Dermis microvascular lymphatic vessel endothelial cell (primary cell): Measurements from ENCODE around the gene RAB11FIP3. TPM values are rescaled to one million over a fixed set of nuclear protein-coding genes. Genes with fewer than 3 reads are reported as not detected.
"Not testable (repeated sequence)": the region's sequence is repeated elsewhere in the genome, so short reads cannot be mapped to it uniquely, and the experiment has no call there.

Experiments used
- DNase-seq, 2 donors: peaks; one replicate each; pipeline versions ENCODE4 v3.0.0 to v3.0.0-alpha.2; 2010; ENCODE audit warnings: low read depth in 2 of 2
- total RNA-seq: library from RNA; depleted of rRNA; stranded (reverse); fragments of >200 nt; gene quantifications from 2 replicates; pipeline ENCODE4 v1.2.1, GENCODE V29; 2014

RAB11FIP3 gene
- 19.0 and 48.9 TPM in 2 replicates for total RNA-seq

- peak; percentile 31 to 90 for DNase-seq
Observed at GRCh38 chr16:425082-425718, at the start of gene RAB11FIP3. Gene RAB11FIP3 (plus strand): TSS chr16:425649. CDS start chr16:426007, 358 bp downstream.

- DNase-seq, result no peak
Observed at GRCh38 chr16:375927-376816, 49.3 kb upstream of the RAB11FIP3 start.

- no peak for DNase-seq
Observed at GRCh38 chr16:376817-377418, 48.5 kb upstream of the RAB11FIP3 start.

- no peak for DNase-seq
Observed at GRCh38 chr16:377419-377951, 48.0 kb upstream of the RAB11FIP3 start.

- not testable (repeated sequence) for DNase-seq
Observed at GRCh38 chr16:378113-378820, 47.2 kb upstream of the RAB11FIP3 start.

GRCh38 chr16:378821-379182 is 46.6 kb upstream of the RAB11FIP3 start:
- no peak for DNase-seq

GRCh38 chr16:379183-379960 is 46.1 kb upstream of the RAB11FIP3 start:
- DNase-seq, result no peak

GRCh38 chr16:379961-380761 is 45.3 kb upstream of the RAB11FIP3 start:
- DNase-seq, result no peak

GRCh38 chr16:380762-381011 is 44.8 kb upstream of the RAB11FIP3 start:
- no peak for DNase-seq

- DNase-seq, result peak in 1 of 2 donors; percentile 33
Observed at GRCh38 chr16:381012-381788, 44.2 kb upstream of the RAB11FIP3 start.

- DNase-seq, result peak in 1 of 2 donors; percentile 56
Observed at GRCh38 chr16:381789-382717, 43.4 kb upstream of the RAB11FIP3 start, which contains the start of gene PGAP6. Gene PGAP6 (minus strand): TSS chr16:381978. CDS start chr16:381821, 157 bp downstream.

- peak; percentile 34 to 70 for DNase-seq
Observed at GRCh38 chr16:383326-384051, 42.0 kb upstream of the RAB11FIP3 start.

- DNase-seq, result no peak
Observed at GRCh38 chr16:386641-387156, 38.8 kb upstream of the RAB11FIP3 start.

GRCh38 chr16:387761-388666 is 37.4 kb upstream of the RAB11FIP3 start:
- DNase-seq, result not testable (repeated sequence)

- no peak for DNase-seq
Observed at GRCh38 chr16:389352-389751, 36.1 kb upstream of the RAB11FIP3 start.

GRCh38 chr16:391885-392335 is 33.5 kb upstream of the RAB11FIP3 start:
- DNase-seq, result peak; percentile 45 to 76
